Measurements from ENCODE around the gene MPLKIP. TPM values are rescaled to one million over a fixed set of nuclear protein-coding genes. Genes with fewer than 3 reads are reported as not detected.

The MPLKIP gene
- total RNA-seq, 1 donor from 2014 or later, result 32.0 TPM

- Mint-ChIP-seq H3K4me1 (ENCODE audit: low read depth, unreplicated experiment) (peaks cover 3% of the 10 kb centered on the region), H3K9me3 (ENCODE audit: unreplicated experiment) (no peaks in the 10 kb centered on the region), H3K27me3 (ENCODE audit: low read depth, unreplicated experiment) (no peaks in the 10 kb centered on the region), H3K4me3 (ENCODE audit: unreplicated experiment) (no peak overlapping the region), H3K27ac (ENCODE audit: unreplicated experiment) (no peak overlapping the region), H3K36me3 (ENCODE audit: low read depth, unreplicated experiment) (peaks cover 9% of the 10 kb centered on the region)
- DNase-seq (ENCODE audit: low read depth) (no peak), FAIRE-seq (no peak)
- no peaks in the 10 kb centered on the region for H3K27me3 ChIP-seq (ENCODE audit: insufficient read depth, low read length)
- no peaks in the 10 kb centered on the region for H3K9me3 ChIP-seq (ENCODE audit: insufficient read depth, low read depth, low read length)
- H3K4me2 ChIP-seq (ENCODE audit: low read length), result no peak overlapping the region
- H3K9ac ChIP-seq (ENCODE audit: low read length), result no peak overlapping the region
- no peak overlapping the region for H3K4me3 ChIP-seq (ENCODE audit: insufficient read depth, low read depth, low read length)
- H3K79me2 ChIP-seq (ENCODE audit: insufficient read depth, low read length), result no peaks in the 10 kb centered on the region
- H3K27ac ChIP-seq (ENCODE audit: low read depth, low read length), result no peak overlapping the region
- no peaks in the 10 kb centered on the region for H3K4me1 ChIP-seq (ENCODE audit: insufficient read depth, low read length)
- no peaks in the 10 kb centered on the region for H3K36me3 ChIP-seq (ENCODE audit: insufficient read depth, low read length)
- H2AFZ ChIP-seq (ENCODE audit: low read depth, low read length), result no peak overlapping the region
- peaks cover 3% of the 10 kb centered on the region for H4K20me1 ChIP-seq (ENCODE audit: insufficient read depth, low read length)
- TF ChIP-seq EZH2 (IDR thresholded peaks at IDR 0.05; ENCODE audit: insufficient read depth, low read length), result no peak
- TF ChIP-seq CTCF (IDR thresholded peaks at IDR 0.05; ENCODE audit: insufficient read depth, low read depth, low read length), result no peak
Measured at GRCh38 chr7:40115936-40116335, 18.5 kb downstream of the MPLKIP start.

- FAIRE-seq, result no peak
Measured at GRCh38 chr7:40105879-40106473, 28.4 kb downstream of the MPLKIP start.

More at GRCh38 chr7:40105879-40106473, 28.4 kb downstream of the MPLKIP start:
- Histone ChIP-seq H2AFZ (ENCODE audit: low read depth, low read length) (no peak overlapping the region), H3K4me2 (ENCODE audit: low read length) (no peak overlapping the region), H3K4me1 (ENCODE audit: insufficient read depth, low read length) (no peaks in the 10 kb centered on the region), H3K27me3 (ENCODE audit: insufficient read depth, low read length) (no peaks in the 10 kb centered on the region), H3K27ac (ENCODE audit: low read depth, low read length) (no peak overlapping the region), H3K9me3 (ENCODE audit: insufficient read depth, low read depth, low read length) (no peaks in the 10 kb centered on the region), H4K20me1 (ENCODE audit: insufficient read depth, low read length) (peaks cover 5% of the 10 kb centered on the region), H3K36me3 (ENCODE audit: insufficient read depth, low read length) (no peaks in the 10 kb centered on the region), H3K79me2 (ENCODE audit: insufficient read depth, low read length) (peaks cover 8% of the 10 kb centered on the region), H3K9ac (ENCODE audit: low read length) (no peak overlapping the region), H3K4me3 (ENCODE audit: insufficient read depth, low read depth, low read length) (no peak overlapping the region)
- DNase-seq (ENCODE audit: low read depth), result no peak
- Mint-ChIP-seq H3K9me3 (ENCODE audit: unreplicated experiment) (no peaks in the 10 kb centered on the region), H3K27me3 (ENCODE audit: low read depth, unreplicated experiment) (no peaks in the 10 kb centered on the region), H3K27ac (ENCODE audit: unreplicated experiment) (no peak overlapping the region), H3K4me3 (ENCODE audit: unreplicated experiment) (no peak overlapping the region), H3K4me1 (ENCODE audit: low read depth, unreplicated experiment) (no peaks in the 10 kb centered on the region), H3K36me3 (ENCODE audit: low read depth, unreplicated experiment) (peaks cover 3% of the 10 kb centered on the region)
- TF ChIP-seq CTCF (IDR thresholded peaks at IDR 0.05; ENCODE audit: insufficient read depth, low read depth, low read length), result no peak
- TF ChIP-seq EZH2 (IDR thresholded peaks at IDR 0.05; ENCODE audit: insufficient read depth, low read length), result no peak
